HG03103 (cell line): ENCODE data around the gene KLF1.
"Not testable (repeated sequence)": the region's sequence is repeated elsewhere in the genome, so short reads cannot be mapped to it uniquely, and the experiment has no call there.

Experiments
- ATAC-seq: cut with Tn5 transposase; IDR thresholded peaks from one replicate; pipeline ENCODE4 v1.9.1; 2021; ENCODE audit warnings: low read depth; ENCODE audit not compliant: unreplicated experiment

The KLF1 gene

GRCh38 chr19:12868540-12869112 is 18.4 kb downstream of the KLF1 start:
- ATAC-seq = no peak

- no peak for ATAC-seq
Observed at GRCh38 chr19:12867120-12868099, 19.6 kb downstream of the KLF1 start.

GRCh38 chr19:12866416-12867119 is 20.4 kb downstream of the KLF1 start:
- ATAC-seq = no peak

- no peak for ATAC-seq
Observed at GRCh38 chr19:12865746-12866415, 21.1 kb downstream of the KLF1 start.

GRCh38 chr19:12864721-12865715 is 22.0 kb downstream of the KLF1 start:
- no peak for ATAC-seq

- ATAC-seq = no peak
Observed at GRCh38 chr19:12864143-12864542, 22.9 kb downstream of the KLF1 start.

- no peak for ATAC-seq
Observed at GRCh38 chr19:12859546-12859945, 27.5 kb downstream of the KLF1 start.

- ATAC-seq = no peak
Observed at GRCh38 chr19:12858041-12858928, 28.7 kb downstream of the KLF1 start.

- ATAC-seq = no peak
Observed at GRCh38 chr19:12856653-12857052, 30.3 kb downstream of the KLF1 start.

GRCh38 chr19:12847159-12848139 is 39.6 kb downstream of the KLF1 start:
- no peak for ATAC-seq

GRCh38 chr19:12846613-12847012 is 40.4 kb downstream of the KLF1 start:
- ATAC-seq = not testable (repeated sequence)

GRCh38 chr19:12843999-12844732 is 42.8 kb downstream of the KLF1 start:
- no peak for ATAC-seq

- ATAC-seq = no peak
Observed at GRCh38 chr19:12843328-12843727, 43.7 kb downstream of the KLF1 start.

GRCh38 chr19:12842511-12842910 is 44.5 kb downstream of the KLF1 start:
- ATAC-seq = no peak

GRCh38 chr19:12841094-12841493 is 45.9 kb downstream of the KLF1 start:
- ATAC-seq = no peak
